IMR-90 (cell line): ENCODE results near the gene ADAM21. TPM values are rescaled to one million over a fixed set of nuclear protein-coding genes. Genes with fewer than 3 reads are reported as not detected.

Experiments
- ATAC-seq: fragments of 200-7000 bp; cut with Tn5 transposase; 2 replicates; pipeline ENCODE4 v1.9.1; 2020; ENCODE audit warnings: low read depth, mild to moderate bottlenecking, moderate library complexity
- BruUV-seq: library from RNA; stranded (reverse); fragments of 400-500 nt; replicated peaks from 2 replicates; lab custom pipeline; 2021; lab: Mats Ljungman, UMichigan
- CTCF ChIA-PET: fragments of 300-600 bp; formaldehyde crosslinking; extraction: SDS; loops from one replicate; lab custom pipeline; 2021; ENCODE audit warnings: antibody characterized with exemption; lab: Yijun Ruan, JAX
- POLR2A ChIA-PET: fragments of 300-600 bp; sonication (Branson Sonifier 250); formaldehyde crosslinking; loops from one replicate; lab custom pipeline; 2022; ENCODE audit warnings: antibody characterized with exemption; ENCODE audit not compliant: unreplicated experiment; lab: Charles Lee
- DNase-seq: peaks from one replicate; pipeline ENCODE4 v3.0.0; 2013
- H2AFZ ChIP-seq: replicated peaks from 2 replicates; pipeline ENCODE3; 2013; ENCODE audit warnings: low read length, mild to moderate bottlenecking; ENCODE audit not compliant: poor library complexity
- H2AK5ac ChIP-seq: 2 replicates; pipeline ENCODE4 v1.6.1; 2013; ENCODE audit warnings: low read depth, low read length, inconsistent platforms
- H2AK9ac ChIP-seq: replicated peaks from 2 replicates; pipeline ENCODE3; 2013; ENCODE audit warnings: mild to moderate bottlenecking, low read depth, low read length, moderate library complexity; ENCODE audit not compliant: poor library complexity
- H2BK120ac ChIP-seq: 2 replicates; pipeline ENCODE4 v1.6.1; 2013; ENCODE audit warnings: low read depth, low read length, inconsistent platforms
- H2BK15ac ChIP-seq: 3 replicates; pipeline ENCODE4 v1.6.1; 2013; ENCODE audit warnings: low read depth, low read length, inconsistent platforms
- H2BK20ac ChIP-seq: 2 replicates; pipeline ENCODE4 v1.6.1; 2013; ENCODE audit warnings: low read depth, mild to moderate bottlenecking, inconsistent platforms, low read length, moderate library complexity
- H2BK5ac ChIP-seq: 2 replicates; pipeline ENCODE4 v1.6.1; 2013; ENCODE audit warnings: mild to moderate bottlenecking, low read depth, low read length, inconsistent platforms; ENCODE audit not compliant: poor library complexity, severe bottlenecking
- H3K14ac ChIP-seq: replicated peaks from 2 replicates; pipeline ENCODE4 v1.6.1; 2013; ENCODE audit warnings: low read depth, low read length, inconsistent platforms
- H3K18ac ChIP-seq: 2 replicates; pipeline ENCODE4 v1.6.1; 2013; ENCODE audit warnings: low read depth, low read length, control low read depth
- H3K23ac ChIP-seq: 2 replicates; pipeline ENCODE4 v1.6.1; 2013; ENCODE audit warnings: low read depth, low read length, inconsistent platforms
- H3K27ac ChIP-seq: 2 replicates; pipeline ENCODE4 v1.5.1; 2013; ENCODE audit warnings: mild to moderate bottlenecking, control low read depth, low read length; ENCODE audit not compliant: insufficient read depth
- H3K27me3 ChIP-seq: 2 replicates; pipeline ENCODE4 v1.6.1; 2013; ENCODE audit warnings: low read length; ENCODE audit not compliant: control insufficient read depth, insufficient read depth
- H3K36me3 ChIP-seq: 2 replicates; pipeline ENCODE4 v1.6.1; 2013; ENCODE audit warnings: low read length, mixed read lengths; ENCODE audit not compliant: control insufficient read depth, insufficient read depth
- H3K4ac ChIP-seq: 2 replicates; pipeline ENCODE4 v1.6.1; 2013; ENCODE audit warnings: low read depth, low read length, inconsistent platforms
- H3K4me1 ChIP-seq: 2 replicates; pipeline ENCODE4 v1.6.1; 2013; ENCODE audit warnings: low read length, mixed read lengths; ENCODE audit not compliant: control insufficient read depth, insufficient read depth
- H3K4me2 ChIP-seq: 2 replicates; pipeline ENCODE4 v1.6.1; 2013; ENCODE audit warnings: low read depth, mild to moderate bottlenecking, control low read depth, low read length, moderate library complexity
- H3K4me3 ChIP-seq: 2 replicates; pipeline ENCODE4 v1.5.1; 2013; ENCODE audit warnings: low read depth, mild to moderate bottlenecking, control low read depth, low read length, moderate library complexity; ENCODE audit not compliant: insufficient read depth
- H3K56ac ChIP-seq: 2 replicates; pipeline ENCODE4 v1.6.1; 2013; ENCODE audit warnings: low read length, inconsistent platforms; ENCODE audit not compliant: insufficient read depth; ENCODE audit errors: extremely low read depth
- H3K79me1 ChIP-seq, 2 experiments: 2 replicates each; pipeline ENCODE4 v1.6.1; 2013; ENCODE audit warnings: low read length in 2 of 2, inconsistent platforms in 1 of 2, low read depth in 1 of 2
- H3K9ac ChIP-seq: 2 replicates; pipeline ENCODE4 v1.6.1; 2013; ENCODE audit warnings: low read depth, low read length, control low read depth
- H3K9me1 ChIP-seq: 2 replicates; pipeline ENCODE4 v1.6.1; 2013; ENCODE audit warnings: low read length, inconsistent platforms; ENCODE audit not compliant: insufficient read depth
- H3K9me3 ChIP-seq: 2 replicates; pipeline ENCODE4 v1.6.1; 2013; ENCODE audit warnings: low read length; ENCODE audit not compliant: control insufficient read depth, insufficient read depth
- H4K20me1 ChIP-seq: 2 replicates; pipeline ENCODE4 v1.6.1; 2013; ENCODE audit warnings: low read length, inconsistent platforms; ENCODE audit not compliant: insufficient read depth
- H4K5ac ChIP-seq: 2 replicates; pipeline ENCODE4 v1.6.1; 2013; ENCODE audit warnings: mild to moderate bottlenecking, low read depth, low read length, control low read depth
- H4K8ac ChIP-seq, 2 experiments: 2 replicates each; pipeline ENCODE4 v1.6.1; 2013; ENCODE audit warnings: low read depth in 2 of 2, low read length in 2 of 2, control low read depth in 1 of 2, inconsistent platforms in 1 of 2
- H4K91ac ChIP-seq: 2 replicates; pipeline ENCODE4 v1.6.1; 2013; ENCODE audit warnings: low read depth, low read length, inconsistent platforms; ENCODE audit not compliant: insufficient read depth
- BHLHE40 ChIP-seq: fragments of 150-350 bp; IDR thresholded peaks from 2 replicates; pipeline ENCODE4 v1.6.1; 2016; ENCODE audit warnings: mild to moderate bottlenecking, low read depth, low read length
- MXI1 ChIP-seq: IDR thresholded peaks from 2 replicates; pipeline ENCODE4 v1.6.1; 2012; ENCODE audit warnings: low read depth, mild to moderate bottlenecking, low read length, moderate library complexity, borderline replicate concordance
- RCOR1 ChIP-seq: IDR thresholded peaks from 2 replicates; pipeline ENCODE4 v1.6.1; 2012; ENCODE audit warnings: mild to moderate bottlenecking, low read length, improper control_type of control experiment; ENCODE audit not compliant: insufficient replicate concordance
- RFX5 ChIP-seq: IDR thresholded peaks from 2 replicates; pipeline ENCODE4 v1.8.0; 2012; ENCODE audit warnings: low read depth, mild to moderate bottlenecking, low read length, moderate library complexity
- SMC3 ChIP-seq: fragments of 150-350 bp; IDR thresholded peaks from 2 replicates; pipeline ENCODE4 v1.6.1; 2016; ENCODE audit warnings: low read depth, mild to moderate bottlenecking, antibody characterized with exemption, low read length, moderate library complexity
- WGBS, 2 experiments: methylation state at CpG; one replicate each; pipeline versions ENCODE4 v1.1.5 to v1.1.7; 2013; ENCODE audit warnings: missing lambda C conversion rate in 2 of 2; ENCODE audit not compliant: insufficient read length in 1 of 2; ENCODE audit errors: extremely low coverage in 2 of 2; 5-methylcytosine and 5-hydroxymethylcytosine counted together
- dilution Hi-C: fragments of 300-500 bp; cut with HindIII; formaldehyde crosslinking; loops from one replicate; pipeline ENCODE4 v1.14.3; 2018; ENCODE audit warnings: low sequenced_read_pairs; ENCODE audit not compliant: unreplicated experiment
- in situ Hi-C: fragments of 300-500 bp; cut with MboI; formaldehyde crosslinking; loops from 3 replicates; pipeline ENCODE4 v1.14.3; 2019; ENCODE audit warnings: low sequenced_read_pairs, inconsistent platforms, mixed read lengths
- intact Hi-C: fragments of 100-400 bp; cut with micrococcal nuclease; formaldehyde crosslinking; loops from 2 replicates; pipeline ENCODE4 v1.10.0; 2022
- polyA plus RNA-seq, 3 experiments: library from polyadenylated mRNA; depleted of rRNA; stranded (reverse); fragments of >200 nt; gene quantifications; 2 replicates each; pipeline ENCODE4 v1.2.3, GENCODE V29; 2012; ENCODE audit warnings: low replicate concordance in 1 of 3
- total RNA-seq: library from RNA; depleted of rRNA; stranded (reverse); fragments of >200 nt; gene quantifications from 2 replicates; pipeline ENCODE4 v1.2.3, GENCODE V29; 2012

ADAM21 gene
- total and polyA plus RNA-seq, 2 of the 4 experiments (the other 2 are of a cell fraction) = 0.15 to 0.36 TPM

DNA sequence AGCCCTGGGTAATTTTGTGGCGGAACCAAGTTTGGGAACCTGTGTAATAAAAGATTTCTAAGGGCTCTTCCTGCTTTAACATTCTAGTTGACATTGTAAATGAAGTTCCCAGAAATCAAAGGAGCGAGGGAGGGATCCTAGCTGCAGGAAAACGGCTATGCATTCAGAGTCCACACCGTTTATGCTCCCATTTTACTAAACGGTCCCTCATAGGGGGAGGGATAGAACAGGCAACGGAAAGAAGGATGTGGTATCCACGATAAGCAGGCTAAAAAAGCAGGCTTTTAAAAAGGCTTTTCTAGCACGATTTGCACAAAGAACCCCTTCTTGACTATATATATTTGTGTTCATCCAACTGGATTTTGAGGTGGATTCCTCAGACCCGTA is 35.6 kb upstream of the ADAM21 start:
- Histone ChIP-seq H3K23ac (0 out of 2 replicates have a peak overlapping the region, but pooled peaks have one; percentile 86), H3K4ac (peak overlapping the region; percentile 73; the same call in 1 of the 2 replicates), H3K14ac (no peak overlapping the region; the same call in 1 of the 2 replicates), H3K27me3 (no peaks in the 10 kb centered on the region), H2BK20ac (no peak overlapping the region), H3K36me3 (no peaks in the 10 kb centered on the region; the same call in 1 of the 2 replicates), H3K4me1 (no peaks in the 10 kb centered on the region), H3K56ac (no peak overlapping the region; the same call in 1 of the 2 replicates), H2AK9ac (no peak overlapping the region), H3K9ac (peak overlapping the region; percentile 90), H2AK5ac (no peak overlapping the region), H2AFZ (peak overlapping the region; percentile 94), H4K20me1 (no peaks in the 10 kb centered on the region), H3K4me2 (peak overlapping the region; percentile 88), H3K9me3 (no peaks in the 10 kb centered on the region), H2BK5ac (no peak overlapping the region), H3K27ac (peak overlapping the region; percentile 66), H3K79me1 (peaks cover 9 to 13% of the 10 kb centered on the region in 2 experiments), H3K4me3 (peak overlapping the region; percentile 89), H4K8ac (peak overlapping the region; percentile 65 to 95; a peak in 3 of 4 replicates), H3K18ac (no peak overlapping the region), H3K9me1 (no peaks in the 10 kb centered on the region), H2BK120ac (no peak overlapping the region), H2BK15ac (no peak overlapping the region), H4K5ac (peak overlapping the region; percentile 87), H4K91ac (no peak overlapping the region)
- ATAC-seq (peak; percentile 74), DNase-seq (peak; percentile 8)
- no CpG with 5 or more reads among the region's 9 CpGs for WGBS, 2 experiments
- POLR2A ChIA-PET = no interaction called here
- intact Hi-C loops = no loop called here
- BruUV-seq = no TSS peak
- in situ Hi-C loops = no loop called here
- TF ChIP-seq BHLHE40 = no peak
- TF ChIP-seq SMC3 = no peak
- TF ChIP-seq RCOR1 = no peak
- no peak for TF ChIP-seq MXI1
- no peak for TF ChIP-seq RFX5
- CTCF ChIA-PET = interaction anchor here (0.5 kb wide), 1 partner anchor 1278 kb away, joined by 5 read pairs; no protein-coding TSS in a partner anchor
- dilution Hi-C loops = no loop called here
